Endothelial cell of umbilical vein (primary cell): ENCODE measurements around the gene SEC61G. TPM values are rescaled to one million over a fixed set of nuclear protein-coding genes. Genes with fewer than 3 reads are reported as not detected.
A peak's percentile ranks its signal among the peaks of the same experiment; 100 is the strongest.

ENCODE experiments used
- BruUV-seq: library from RNA; stranded (reverse); fragments of 400-500 nt; replicated peaks from 2 replicates; lab custom pipeline; 2021; lab: Mats Ljungman, UMichigan
- CTCF ChIA-PET: fragments of 300-600, 350-600 bp; sonication (Branson Sonifier 250); formaldehyde crosslinking; loops from one replicate; lab custom pipeline; 2021; ENCODE audit warnings: antibody characterized with exemption, inconsistent platforms; lab: Charles Lee
- POLR2A ChIA-PET: fragments of 300-600, 350-600 bp; sonication (Branson Sonifier 250); formaldehyde crosslinking; loops from one replicate; lab custom pipeline; 2021; ENCODE audit warnings: antibody characterized with exemption, inconsistent platforms; lab: Charles Lee
- DNase-seq: peaks from one replicate; pipeline ENCODE4 v3.0.0-alpha.2; 2011; ENCODE audit warnings: low read depth, low spot score
- FAIRE-seq: peaks from 2 replicates; lab custom pipeline; 2011; peaks lifted over from hg19 to GRCh38; lab: Jason Lieb, UNC
- H2AFZ ChIP-seq: 2 replicates; pipeline ENCODE4 v1.6.0; 2012; ENCODE audit warnings: low read depth, low read length, control low read depth, inconsistent platforms
- H3K27ac ChIP-seq: 2 replicates; pipeline ENCODE4 v1.5.1; 2011; ENCODE audit warnings: low read depth, mild to moderate bottlenecking, control low read depth, low read length, moderate library complexity; ENCODE audit not compliant: insufficient read depth
- H3K27me3 ChIP-seq, 2 experiments: 2 replicates each; pipeline versions ENCODE4 v1.6.0 to v1.6.1; 2011; ENCODE audit warnings: low read length in 2 of 2, mixed read lengths in 1 of 2; ENCODE audit not compliant: control insufficient read depth in 2 of 2, insufficient read depth in 2 of 2
- H3K36me3 ChIP-seq, 2 experiments: 2 replicates in 1 of 2; 3 replicates in 1 of 2; pipeline ENCODE4 v1.5.1; 2011; ENCODE audit warnings: low read length in 2 of 2, mild to moderate bottlenecking in 1 of 2, moderate library complexity in 1 of 2; ENCODE audit not compliant: control insufficient read depth in 2 of 2, insufficient read depth in 2 of 2; ENCODE audit errors: extremely low read depth in 1 of 2
- H3K4me1 ChIP-seq: 3 replicates; pipeline ENCODE4 v1.5.1; 2011; ENCODE audit warnings: mild to moderate bottlenecking, low read length; ENCODE audit not compliant: control insufficient read depth, insufficient read depth; ENCODE audit errors: extremely low read depth
- H3K4me2 ChIP-seq: 2 replicates; pipeline ENCODE4 v1.6.1; 2011; ENCODE audit warnings: low read length, control low read depth, mixed read lengths; ENCODE audit not compliant: insufficient read depth
- H3K4me3 ChIP-seq, 3 experiments: fragments of 200-600 bp in 1 of 3; sonication (generic), shearing (Covaris generic) in 1 of 3; replicated peaks in 1 of 3; 2 replicates each; pipeline ENCODE4 v1.5.1; 2011 to 2016; ENCODE audit warnings: control low read depth in 3 of 3, low read length in 3 of 3, mild to moderate bottlenecking in 2 of 3, inconsistent platforms in 1 of 3, low read depth in 1 of 3, moderate library complexity in 1 of 3; ENCODE audit not compliant: insufficient read depth in 1 of 3
- H3K79me2 ChIP-seq: 2 replicates; pipeline ENCODE4 v1.6.0; 2012; ENCODE audit warnings: low read length, inconsistent platforms; ENCODE audit not compliant: control insufficient read depth, insufficient read depth
- H3K9ac ChIP-seq: replicated peaks from 2 replicates; pipeline ENCODE3; 2011; ENCODE audit warnings: low read length, control low read depth; ENCODE audit not compliant: insufficient read depth; ENCODE audit errors: extremely low read depth
- H3K9me1 ChIP-seq: replicated peaks from 3 replicates; pipeline ENCODE4 v1.6.0; 2011; ENCODE audit warnings: mild to moderate bottlenecking, low read length; ENCODE audit not compliant: control insufficient read depth, insufficient read depth; ENCODE audit errors: extremely low read depth
- H3K9me3 ChIP-seq: replicated peaks from 2 replicates; pipeline ENCODE4 v1.5.1; 2012; ENCODE audit warnings: low read length, inconsistent platforms; ENCODE audit not compliant: control insufficient read depth, insufficient read depth
- H4K20me1 ChIP-seq: replicated peaks from 2 replicates; pipeline ENCODE3; 2011; ENCODE audit warnings: mild to moderate bottlenecking, low read length; ENCODE audit not compliant: control insufficient read depth, insufficient read depth; ENCODE audit errors: extremely low read depth
- EZH2 ChIP-seq: IDR thresholded peaks from 2 replicates; pipeline ENCODE4 v1.6.1; 2012; ENCODE audit warnings: borderline replicate concordance, low read depth, mild to moderate bottlenecking, moderate library complexity, low read length, inconsistent platforms; ENCODE audit not compliant: severe bottlenecking
- FOS ChIP-seq: IDR thresholded peaks from 2 replicates; pipeline ENCODE4 v1.6.1; 2011; ENCODE audit warnings: mild to moderate bottlenecking, low read length, moderate library complexity, borderline replicate concordance; ENCODE audit not compliant: insufficient read depth
- GATA2 ChIP-seq: IDR thresholded peaks from 2 replicates; pipeline ENCODE4 v1.7.0; 2011; ENCODE audit warnings: low read depth, mild to moderate bottlenecking, moderate library complexity, mixed read lengths, low read length; ENCODE audit not compliant: insufficient read length, insufficient read depth
- JUN ChIP-seq: IDR thresholded peaks from 2 replicates; pipeline ENCODE4 v1.6.1; 2011; ENCODE audit warnings: borderline replicate concordance, low read depth; ENCODE audit not compliant: insufficient read length, insufficient read depth
- MAX ChIP-seq: IDR thresholded peaks from 2 replicates; pipeline ENCODE4 v1.6.1; 2011; ENCODE audit not compliant: insufficient read depth, insufficient read length
- MYC ChIP-seq: IDR thresholded peaks from one replicate; pipeline ENCODE4 v1.6.1; 2011; ENCODE audit warnings: mild to moderate bottlenecking, low read depth, low read length
- POLR2A ChIP-seq: IDR thresholded peaks from 2 replicates; pipeline ENCODE4 v1.6.1; 2012; ENCODE audit warnings: low read depth, mild to moderate bottlenecking, control low read depth, low read length
- POLR2AphosphoS5 ChIP-seq: IDR thresholded peaks from 2 replicates; pipeline ENCODE4 v1.6.1; 2012; ENCODE audit warnings: low read depth, mild to moderate bottlenecking, control low read depth, low read length, moderate library complexity; ENCODE audit not compliant: insufficient read depth
- dilution Hi-C: fragments of 300-500 bp; cut with MboI; formaldehyde crosslinking; loops from one replicate; pipeline ENCODE4 v1.15.0; 2019; ENCODE audit warnings: low sequenced_read_pairs; ENCODE audit not compliant: extremely low pct_ligation_motif_present
- intact Hi-C: fragments of 100-400 bp; cut with micrococcal nuclease; formaldehyde crosslinking; loops from one replicate; pipeline ENCODE4 v1.10.0; 2022
- polyA plus RNA-seq, 4 experiments: library from polyadenylated mRNA; depleted of rRNA in 3 of 4; stranded (reverse) in 3 of 4; unstranded in 1 of 4; fragments of >200 nt; gene quantifications; 2 replicates each; pipeline versions ENCODE4 v1.2.1 to v1.2.3, GENCODE V29; 2011 to 2012; ENCODE audit warnings: missing spikeins in 1 of 4
- total RNA-seq: library from RNA; stranded (reverse); gene quantifications from 2 replicates; pipeline ENCODE4 v1.2.3, GENCODE V29; 2021
- TF ChIP-seq, protein P1 (sequence below), 2 donors: IDR thresholded peaks; 1 replicate in 1 of 2; 2 replicates in 1 of 2; pipeline ENCODE4 v1.5.1; 2011; ENCODE audit warnings: low read length in 2 of 2, mild to moderate bottlenecking in 2 of 2, moderate library complexity in 2 of 2, control low read depth in 1 of 2, inconsistent platforms in 1 of 2, low read depth in 1 of 2; ENCODE audit not compliant: insufficient read depth in 1 of 2; ENCODE audit errors: extremely low read depth in 1 of 2

SEC61G gene
- total and polyA plus RNA-seq, 2 donors (not counting 3 experiments of a cell fraction or from before 2014, with no cell fraction given): 201 to 401 TPM

DNA sequence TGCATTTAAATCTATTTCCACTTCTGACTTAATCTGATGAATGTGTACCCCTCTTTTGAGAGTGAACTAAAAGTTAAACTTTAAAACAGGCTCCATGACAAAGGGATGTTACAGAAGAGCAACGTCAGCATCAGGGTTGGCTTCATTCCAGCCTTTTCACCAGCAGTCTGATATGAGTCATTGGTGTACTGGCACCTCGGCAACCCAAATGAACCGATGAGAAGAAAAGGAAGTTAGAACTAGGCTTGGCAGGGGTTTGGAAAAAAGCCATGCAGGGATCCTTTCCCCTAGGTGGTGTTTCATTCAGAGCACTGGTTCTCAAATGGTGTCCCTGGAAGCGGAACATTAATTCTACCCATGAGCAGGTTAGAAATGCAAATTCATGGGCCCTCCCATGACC lies 53.6 kb downstream of the SEC61G start:
- BruUV-seq: no TSS peak
- no peak for TF ChIP-seq EZH2
- no peak for TF ChIP-seq POLR2A
- no peak for TF ChIP-seq FOS
- TF ChIP-seq POLR2AphosphoS5: no peak
- no peak for TF ChIP-seq GATA2
- TF ChIP-seq MAX: no peak
- no peak for TF ChIP-seq JUN
- TF ChIP-seq, protein P1, sequence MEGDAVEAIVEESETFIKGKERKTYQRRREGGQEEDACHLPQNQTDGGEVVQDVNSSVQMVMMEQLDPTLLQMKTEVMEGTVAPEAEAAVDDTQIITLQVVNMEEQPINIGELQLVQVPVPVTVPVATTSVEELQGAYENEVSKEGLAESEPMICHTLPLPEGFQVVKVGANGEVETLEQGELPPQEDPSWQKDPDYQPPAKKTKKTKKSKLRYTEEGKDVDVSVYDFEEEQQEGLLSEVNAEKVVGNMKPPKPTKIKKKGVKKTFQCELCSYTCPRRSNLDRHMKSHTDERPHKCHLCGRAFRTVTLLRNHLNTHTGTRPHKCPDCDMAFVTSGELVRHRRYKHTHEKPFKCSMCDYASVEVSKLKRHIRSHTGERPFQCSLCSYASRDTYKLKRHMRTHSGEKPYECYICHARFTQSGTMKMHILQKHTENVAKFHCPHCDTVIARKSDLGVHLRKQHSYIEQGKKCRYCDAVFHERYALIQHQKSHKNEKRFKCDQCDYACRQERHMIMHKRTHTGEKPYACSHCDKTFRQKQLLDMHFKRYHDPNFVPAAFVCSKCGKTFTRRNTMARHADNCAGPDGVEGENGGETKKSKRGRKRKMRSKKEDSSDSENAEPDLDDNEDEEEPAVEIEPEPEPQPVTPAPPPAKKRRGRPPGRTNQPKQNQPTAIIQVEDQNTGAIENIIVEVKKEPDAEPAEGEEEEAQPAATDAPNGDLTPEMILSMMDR (IDR thresholded peaks at IDR 0.05; ENCODE audit: extremely low read depth in 1 of 2, insufficient read depth in 1 of 2, low read depth in 1 of 2, low read length in 2 of 2): no peak
- no peak for TF ChIP-seq MYC
- H3K27ac ChIP-seq: no peak overlapping the region
- H3K4me3 ChIP-seq: no peak overlapping the region
- no peak overlapping the region for H3K4me2 ChIP-seq
- H3K36me3 ChIP-seq: no peaks in the 10 kb centered on the region
- H4K20me1 ChIP-seq: no peaks in the 10 kb centered on the region
- dilution Hi-C loops (no loop called here), intact Hi-C loops (no loop called here)
- DNase-seq (peak; percentile 5), FAIRE-seq (peak; percentile 63)
- H3K4me1 ChIP-seq: no peaks in the 10 kb centered on the region
- no peaks in the 10 kb centered on the region for H3K79me2 ChIP-seq
- POLR2A ChIA-PET: no interaction called here
- H3K9me1 ChIP-seq: no peaks in the 10 kb centered on the region
- CTCF ChIA-PET: no interaction called here
- no peak overlapping the region for H3K9ac ChIP-seq
- H3K27me3 ChIP-seq: peaks cover 0 to 2% of the 10 kb centered on the region in 2 experiments
- no peaks in the 10 kb centered on the region for H3K9me3 ChIP-seq
- no peak overlapping the region for H2AFZ ChIP-seq
